GM06990 (cell line): ENCODE measurements around the gene NPHS1.

Experiments used
- DNase-seq: peaks from one replicate; pipeline ENCODE4 v3.0.0-alpha.2; 2011; ENCODE audit not compliant: insufficient read length; ENCODE audit errors: extremely low read depth
- H3K27me3 ChIP-seq: replicated peaks from 2 replicates; pipeline ENCODE4 v1.6.0; 2011; ENCODE audit warnings: low read length; ENCODE audit not compliant: control insufficient read depth, insufficient read depth
- H3K36me3 ChIP-seq: 2 replicates; pipeline ENCODE4 v1.5.1; 2011; ENCODE audit warnings: low read length; ENCODE audit not compliant: control insufficient read depth, insufficient read depth
- H3K4me3 ChIP-seq: replicated peaks from 2 replicates; pipeline ENCODE4 v1.5.1; 2011; ENCODE audit warnings: low read depth, mild to moderate bottlenecking, control low read depth, low read length
- TF ChIP-seq, protein P1 (sequence below): IDR thresholded peaks from 2 replicates; pipeline ENCODE4 v1.5.1; 2011; ENCODE audit warnings: low read length, control low read depth, mild to moderate bottlenecking, inconsistent platforms; ENCODE audit not compliant: insufficient read depth, poor library complexity, severe bottlenecking

The NPHS1 gene

DNA sequence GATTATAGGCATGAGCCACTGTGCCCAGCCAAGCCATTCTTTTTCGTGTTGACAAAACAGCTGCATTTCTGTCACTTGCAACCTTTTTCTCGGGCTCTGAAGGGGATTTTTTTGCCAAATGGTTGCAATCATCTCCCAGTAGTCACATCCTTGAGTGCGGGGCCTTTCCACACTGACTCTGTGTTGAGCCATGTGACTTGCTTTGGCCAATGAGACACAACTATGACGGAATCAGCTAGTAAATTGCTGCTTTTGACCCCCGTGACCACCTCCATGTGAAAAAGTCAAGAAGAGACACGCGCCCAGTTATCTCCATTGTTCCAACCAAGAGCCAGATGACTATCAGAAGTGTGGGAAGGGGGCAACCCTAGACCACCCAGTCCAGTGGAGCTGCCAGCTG lies 18.3 kb downstream of the NPHS1 start:
- no peak for DNase-seq
- Histone ChIP-seq H3K27me3 (no peaks in the 10 kb centered on the region; the same call in 1 of the 2 replicates), H3K4me3 (no peak overlapping the region), H3K36me3 (no peaks in the 10 kb centered on the region)
- TF ChIP-seq, protein P1, sequence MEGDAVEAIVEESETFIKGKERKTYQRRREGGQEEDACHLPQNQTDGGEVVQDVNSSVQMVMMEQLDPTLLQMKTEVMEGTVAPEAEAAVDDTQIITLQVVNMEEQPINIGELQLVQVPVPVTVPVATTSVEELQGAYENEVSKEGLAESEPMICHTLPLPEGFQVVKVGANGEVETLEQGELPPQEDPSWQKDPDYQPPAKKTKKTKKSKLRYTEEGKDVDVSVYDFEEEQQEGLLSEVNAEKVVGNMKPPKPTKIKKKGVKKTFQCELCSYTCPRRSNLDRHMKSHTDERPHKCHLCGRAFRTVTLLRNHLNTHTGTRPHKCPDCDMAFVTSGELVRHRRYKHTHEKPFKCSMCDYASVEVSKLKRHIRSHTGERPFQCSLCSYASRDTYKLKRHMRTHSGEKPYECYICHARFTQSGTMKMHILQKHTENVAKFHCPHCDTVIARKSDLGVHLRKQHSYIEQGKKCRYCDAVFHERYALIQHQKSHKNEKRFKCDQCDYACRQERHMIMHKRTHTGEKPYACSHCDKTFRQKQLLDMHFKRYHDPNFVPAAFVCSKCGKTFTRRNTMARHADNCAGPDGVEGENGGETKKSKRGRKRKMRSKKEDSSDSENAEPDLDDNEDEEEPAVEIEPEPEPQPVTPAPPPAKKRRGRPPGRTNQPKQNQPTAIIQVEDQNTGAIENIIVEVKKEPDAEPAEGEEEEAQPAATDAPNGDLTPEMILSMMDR = no peak

GRCh38 chr19:35832054-35832453 lies 20.2 kb downstream of the NPHS1 start:
- no peak for DNase-seq
- TF ChIP-seq, protein P1 = no peak
- no peaks in the 10 kb centered on the region for H3K36me3 ChIP-seq
- no peaks in the 10 kb centered on the region; the same call in 1 of the 2 replicates for H3K27me3 ChIP-seq
- no peak overlapping the region for H3K4me3 ChIP-seq

- Histone ChIP-seq H3K4me3 (no peak overlapping the region), H3K27me3 (no peaks in the 10 kb centered on the region), H3K36me3 (no peaks in the 10 kb centered on the region)
- TF ChIP-seq, protein P1 = no peak
- no peak for DNase-seq
These were observed 21.3 kb downstream of the NPHS1 start for GRCh38 chr19:35830986-35831385.

DNA sequence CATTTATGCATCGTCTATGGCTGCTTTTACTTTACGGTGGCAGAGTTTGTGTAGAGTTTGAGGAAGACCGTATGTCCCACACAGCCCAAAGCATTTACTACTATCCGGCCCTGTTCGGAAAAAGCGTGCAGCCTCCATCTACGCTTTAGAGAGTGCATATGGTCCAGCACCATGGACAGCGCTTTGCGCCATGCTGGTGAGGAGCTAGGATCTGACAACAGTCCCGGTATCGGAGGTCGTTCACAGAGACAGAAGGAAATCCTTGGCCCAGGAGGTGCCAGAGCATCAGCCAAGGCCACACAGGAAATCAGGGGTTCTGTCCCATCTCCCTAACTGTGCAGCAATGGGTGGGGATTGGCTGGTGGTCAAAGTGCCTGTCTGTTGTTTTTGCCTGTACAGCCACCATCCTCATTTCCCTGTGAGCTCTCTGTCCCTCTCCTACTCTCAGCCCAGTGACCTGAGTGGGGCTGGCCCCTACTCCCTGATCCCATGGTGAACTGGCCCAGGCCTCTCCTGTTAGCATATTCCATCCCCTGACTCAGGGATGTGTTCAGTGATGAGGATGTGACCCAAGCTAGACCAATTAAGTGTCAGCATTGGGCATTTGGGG lies 23.5 kb downstream of the NPHS1 start:
- TF ChIP-seq, protein P1 = no peak
- Histone ChIP-seq H3K36me3 (no peaks in the 10 kb centered on the region), H3K4me3 (no peak overlapping the region), H3K27me3 (no peaks in the 10 kb centered on the region)
- DNase-seq = no peak

DNA sequence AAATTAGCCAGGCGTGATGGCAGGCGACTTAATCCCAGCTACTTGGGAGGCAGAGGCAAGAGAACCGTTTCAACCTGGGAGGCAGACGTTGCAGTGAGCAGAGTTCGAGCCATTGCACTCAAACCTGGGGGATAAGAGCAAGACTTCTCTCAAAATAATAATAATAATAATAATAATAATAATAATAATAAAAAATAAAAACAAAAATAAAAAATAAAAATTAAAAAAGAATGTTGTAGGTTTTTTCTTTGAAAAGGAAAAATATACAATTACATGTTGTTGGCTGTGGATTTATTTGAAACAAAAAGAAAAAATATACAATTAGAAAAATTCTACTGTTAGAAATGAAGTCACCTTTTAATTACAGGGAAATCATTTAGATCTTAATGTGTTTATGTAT lies 28.2 kb downstream of the NPHS1 start:
- TF ChIP-seq, protein P1 = no peak
- DNase-seq = no peak
- H3K36me3 ChIP-seq = no peaks in the 10 kb centered on the region
- H3K27me3 ChIP-seq = no peaks in the 10 kb centered on the region
- H3K4me3 ChIP-seq = no peak overlapping the region

GRCh38 chr19:35822579-35822978 lies 29.7 kb downstream of the NPHS1 start:
- H3K36me3 ChIP-seq = no peaks in the 10 kb centered on the region
- H3K27me3 ChIP-seq = no peaks in the 10 kb centered on the region; the same call in 1 of the 2 replicates
- TF ChIP-seq, protein P1 = no peak
- DNase-seq = no peak
- H3K4me3 ChIP-seq = no peak overlapping the region
